DND-41 (cell line): ENCODE data around the gene MINK1.
A peak's percentile ranks its signal among the peaks of the same experiment; 100 is the strongest.

Experiments used
- ATAC-seq: fragments of 200-7000 bp; cut with Tn5 transposase; 3 replicates; pipeline ENCODE4 v1.9.1; 2021; ENCODE audit warnings: low read depth; ENCODE audit not compliant: insufficient read depth
- DNase-seq: peaks from one replicate; pipeline ENCODE4 v3.0.0-alpha.2; 2020
- H2AFZ ChIP-seq: 2 replicates; pipeline ENCODE4 v1.6.0; 2012; ENCODE audit warnings: low read depth, low read length
- H3K27ac ChIP-seq: 2 replicates; pipeline ENCODE4 v1.5.1; 2012; ENCODE audit warnings: low read length, inconsistent platforms
- H3K27me3 ChIP-seq: fragments of 200-600 bp; sonication (generic); 2 replicates; pipeline ENCODE4 v1.6.0; 2012; ENCODE audit warnings: low read length, mild to moderate bottlenecking, inconsistent platforms; ENCODE audit not compliant: insufficient read depth, poor library complexity
- H3K36me3 ChIP-seq: 2 replicates; pipeline ENCODE4 v1.5.1; 2012; ENCODE audit warnings: low read length, inconsistent platforms; ENCODE audit not compliant: insufficient read depth
- H3K4me1 ChIP-seq: 2 replicates; pipeline ENCODE4 v1.5.1; 2012; ENCODE audit warnings: mild to moderate bottlenecking, low read length; ENCODE audit not compliant: insufficient read depth
- H3K4me2 ChIP-seq: 2 replicates; pipeline ENCODE4 v1.6.0; 2012; ENCODE audit warnings: mild to moderate bottlenecking, moderate library complexity, low read length, inconsistent platforms; ENCODE audit not compliant: insufficient read depth
- H3K4me3 ChIP-seq, 2 experiments: fragments of 200-600 bp in 1 of 2; shearing (Covaris generic) in 1 of 2; 2 replicates each; pipeline ENCODE4 v1.5.1; 2012 to 2016; ENCODE audit warnings: inconsistent platforms in 2 of 2, low read length in 2 of 2, mild to moderate bottlenecking in 2 of 2, low read depth in 1 of 2, moderate library complexity in 1 of 2
- H3K79me2 ChIP-seq: 2 replicates; pipeline ENCODE4 v1.6.0; 2012; ENCODE audit warnings: low read length, inconsistent platforms; ENCODE audit not compliant: insufficient read depth
- H3K9ac ChIP-seq: 2 replicates; pipeline ENCODE4 v1.6.0; 2012; ENCODE audit warnings: low read depth, mild to moderate bottlenecking, inconsistent platforms, low read length, moderate library complexity
- H3K9me3 ChIP-seq: 2 replicates; pipeline ENCODE4 v1.5.1; 2012; ENCODE audit warnings: low read length, moderate library complexity, mild to moderate bottlenecking, inconsistent platforms; ENCODE audit not compliant: insufficient read depth, severe bottlenecking
- H4K20me1 ChIP-seq: 2 replicates; pipeline ENCODE4 v1.6.0; 2012; ENCODE audit warnings: low read length; ENCODE audit not compliant: insufficient read depth
- CTCF ChIP-seq: IDR thresholded peaks from 2 replicates; pipeline ENCODE4 v1.5.1; 2012; ENCODE audit warnings: borderline replicate concordance, low read length, moderate library complexity, mild to moderate bottlenecking; ENCODE audit not compliant: poor library complexity, severe bottlenecking; ENCODE audit errors: extremely low read depth
- EZH2 ChIP-seq: IDR thresholded peaks from 3 replicates; pipeline ENCODE4 v1.6.1; 2012; ENCODE audit warnings: borderline replicate concordance, low read depth, mild to moderate bottlenecking, moderate library complexity, low read length, inconsistent platforms; ENCODE audit not compliant: severe bottlenecking

Gene MINK1

DNA sequence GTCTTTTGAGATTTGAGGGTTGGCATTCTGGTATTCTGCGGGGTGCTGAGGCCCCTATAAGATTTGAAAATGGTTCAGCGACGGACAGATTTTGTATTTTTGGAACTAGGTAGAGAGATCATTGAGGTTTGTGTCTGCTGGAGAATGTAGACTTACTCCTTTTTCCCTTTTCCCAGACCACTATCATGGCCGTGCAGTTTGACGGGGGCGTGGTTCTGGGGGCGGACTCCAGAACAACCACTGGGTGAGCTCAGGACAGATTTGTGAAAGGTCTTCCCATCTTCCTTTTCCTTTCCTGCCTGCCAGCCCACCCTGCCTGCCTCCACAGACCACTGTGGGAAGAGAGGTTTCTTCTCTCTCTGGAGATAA lies 36.6 kb upstream of the MINK1 start:
- H3K4me1 ChIP-seq = peaks cover 22% of the 10 kb centered on the region
- H2AFZ ChIP-seq = peak overlapping the region; percentile 75

GRCh38 chr17:4800462-4801196 lies 32.5 kb upstream of the MINK1 start:
- H3K4me3 ChIP-seq = no peak overlapping the region
- H3K4me2 ChIP-seq = no peak overlapping the region
- H3K9ac ChIP-seq = no peak overlapping the region
- peaks cover 12% of the 10 kb centered on the region; the same call in 1 of the 2 replicates for H4K20me1 ChIP-seq
- peaks cover 20% of the 10 kb centered on the region for H3K4me1 ChIP-seq
- no peaks in the 10 kb centered on the region for H3K27me3 ChIP-seq
- no peak for TF ChIP-seq EZH2
- TF ChIP-seq CTCF = no peak
- no peak overlapping the region for H3K27ac ChIP-seq
- no peak for ATAC-seq
- no peak overlapping the region for H2AFZ ChIP-seq
- DNase-seq = no peak
- peaks cover 22% of the 10 kb centered on the region for H3K36me3 ChIP-seq
- H3K79me2 ChIP-seq = peaks cover 21% of the 10 kb centered on the region
- H3K9me3 ChIP-seq = no peaks in the 10 kb centered on the region

More for the DNA sequence above, 36.6 kb upstream of the MINK1 start:
- H3K9ac ChIP-seq = peak overlapping the region; percentile 74
- peaks cover 21% of the 10 kb centered on the region for H3K79me2 ChIP-seq
- H3K27ac ChIP-seq = peak overlapping the region; percentile 82
- TF ChIP-seq EZH2 = no peak
- H3K4me2 ChIP-seq = peak overlapping the region; percentile 97
- peak overlapping the region; percentile 69 to 74 for H3K4me3 ChIP-seq
- peak; percentile 60 for DNase-seq
- H4K20me1 ChIP-seq = peaks cover 12% of the 10 kb centered on the region; the same call in 1 of the 2 replicates
- H3K36me3 ChIP-seq = peaks cover 22% of the 10 kb centered on the region
- ATAC-seq = peak; percentile 56
- H3K9me3 ChIP-seq = no peaks in the 10 kb centered on the region
- no peaks in the 10 kb centered on the region for H3K27me3 ChIP-seq

DNA sequence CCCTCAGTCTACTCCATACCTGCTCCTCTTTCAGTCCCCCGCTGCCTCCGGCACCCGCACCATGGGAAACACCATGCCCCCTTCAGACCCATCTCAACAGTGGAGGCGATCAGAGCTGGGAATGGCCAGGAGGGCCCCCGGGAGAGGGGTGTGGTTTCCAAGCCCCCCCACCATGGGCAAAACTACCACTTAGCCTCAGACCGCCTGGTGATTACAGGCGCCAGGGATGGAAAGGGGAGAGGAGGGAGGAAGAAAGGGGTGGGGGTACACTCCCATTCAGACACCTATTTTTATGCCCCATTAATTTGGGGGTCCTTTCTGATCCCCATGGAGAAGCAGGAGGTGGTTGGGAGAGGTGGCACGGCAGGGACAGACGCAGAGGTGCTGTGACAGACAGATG lies 30.9 kb upstream of the MINK1 start, which contains the start of gene C17orf114:
Gene C17orf114, minus strand, starts transcription at position 101 of the 400 bp plus-strand sequence.
- no peak within 1 kb of the TSS for H3K4me3 ChIP-seq
- peaks cover 9% of the 10 kb centered on the region for H3K79me2 ChIP-seq
- no peak within 1 kb of the TSS for H3K9ac ChIP-seq
- no peaks in the 10 kb centered on the region for H3K27me3 ChIP-seq
- H4K20me1 ChIP-seq = peaks cover 8% of the 10 kb centered on the region; the same call in 1 of the 2 replicates
- TF ChIP-seq EZH2 (no peak), CTCF (no peak)
- no peaks in the 10 kb centered on the region for H3K9me3 ChIP-seq
- H3K36me3 ChIP-seq = peaks cover 19% of the 10 kb centered on the region
- no peak for DNase-seq
- no peak within 1 kb of the TSS for H2AFZ ChIP-seq
- H3K27ac ChIP-seq = no peak within 1 kb of the TSS
- peaks cover 22% of the 10 kb centered on the region for H3K4me1 ChIP-seq
- H3K4me2 ChIP-seq = no peak within 1 kb of the TSS
- ATAC-seq = no peak

- H3K9ac ChIP-seq = peak overlapping the region; percentile 79
Measured at GRCh38 chr17:4806456-4806776, 26.7 kb upstream of the MINK1 start.

More at GRCh38 chr17:4806456-4806776, 26.7 kb upstream of the MINK1 start:
- no peak for TF ChIP-seq CTCF
- TF ChIP-seq EZH2 = no peak
- peaks cover 19% of the 10 kb centered on the region for H3K4me1 ChIP-seq
- DNase-seq (no peak), ATAC-seq (no peak)
- no peaks in the 10 kb centered on the region for H3K27me3 ChIP-seq
- no peaks in the 10 kb centered on the region; the same call in 1 of the 2 replicates for H3K36me3 ChIP-seq
- no peaks in the 10 kb centered on the region for H3K79me2 ChIP-seq
- H3K9me3 ChIP-seq = no peaks in the 10 kb centered on the region
- peak overlapping the region; percentile 97 for H3K4me2 ChIP-seq
- H3K4me3 ChIP-seq = peak overlapping the region; percentile 58 to 81
- peak overlapping the region; percentile 78 for H2AFZ ChIP-seq
- peak overlapping the region; percentile 44; the same call in 1 of the 2 replicates for H3K27ac ChIP-seq
- no peaks in the 10 kb centered on the region for H4K20me1 ChIP-seq
